GM12874 (cell line): ENCODE measurements around the gene GCNT2.

Source experiments
- CTCF ChIP-seq: IDR thresholded peaks from 2 replicates; pipeline ENCODE4 v1.5.1; 2011; ENCODE audit warnings: low read depth, mild to moderate bottlenecking, control low read depth, low read length, moderate library complexity; ENCODE audit not compliant: insufficient read depth

GCNT2 gene

DNA sequence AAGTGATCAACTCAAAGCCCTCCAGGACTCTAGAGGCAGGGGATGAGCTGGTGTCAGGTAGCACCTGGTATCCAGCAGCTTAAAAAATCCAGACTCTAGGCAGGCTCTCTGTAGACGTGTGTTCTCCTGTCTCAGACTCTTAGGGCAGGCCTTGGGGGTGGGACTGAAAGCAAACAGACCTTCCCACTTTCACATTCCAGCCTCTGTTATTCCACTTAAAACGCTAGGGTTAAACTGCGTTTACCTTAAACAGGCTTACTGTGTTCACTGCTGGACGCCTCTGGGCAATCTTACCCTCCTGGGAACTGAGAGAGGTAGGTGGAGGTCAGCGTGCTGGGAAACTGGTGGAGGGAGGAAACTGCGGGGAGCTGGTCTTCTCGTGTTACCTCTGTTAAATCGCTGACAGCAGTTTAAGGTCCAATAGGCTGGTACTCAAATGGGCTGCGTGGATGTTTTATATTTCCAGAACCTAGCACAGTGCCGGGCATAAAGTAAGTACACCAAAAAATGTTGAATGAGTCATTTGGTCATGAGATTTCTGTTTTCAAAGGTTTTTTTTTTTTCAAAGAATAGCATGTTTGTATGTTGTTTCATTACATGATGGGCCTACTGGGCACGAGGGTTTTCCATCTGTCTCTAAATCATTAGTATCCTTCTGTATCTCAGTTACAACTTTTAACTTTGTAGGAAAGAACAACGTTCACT is at the start of gene GCNT2:
TSS of gene GCNT2 (plus strand) at position 248 of the 705 bp plus-strand sequence. CDS start 7,561 bp downstream, outside the sequence.
- no peak for TF ChIP-seq CTCF

DNA sequence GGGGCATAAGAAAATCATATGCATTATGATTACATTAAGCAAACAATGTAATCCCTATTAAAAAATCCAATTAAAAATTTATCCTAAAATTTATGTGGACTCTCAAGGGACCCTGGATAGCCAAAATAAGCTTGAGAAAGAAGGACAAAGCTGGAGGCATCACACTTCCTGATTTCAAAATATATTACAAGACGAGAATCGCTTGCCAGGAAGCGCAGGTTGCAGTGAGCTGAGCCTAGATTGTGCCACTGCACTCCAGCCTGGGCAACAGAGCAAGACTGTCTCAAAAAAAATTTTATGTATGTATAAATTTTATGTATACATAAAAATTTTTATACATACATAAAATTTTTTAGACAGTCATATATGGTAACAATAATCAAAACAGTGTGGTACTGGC is 48.5 kb upstream of the GCNT2 start:
- TF ChIP-seq CTCF: no peak

- peak; percentile 49; the same call in 1 of the 2 replicates for TF ChIP-seq CTCF
These were observed 42.7 kb upstream of the GCNT2 start for GRCh38 chr6:10478187-10479040.

DNA sequence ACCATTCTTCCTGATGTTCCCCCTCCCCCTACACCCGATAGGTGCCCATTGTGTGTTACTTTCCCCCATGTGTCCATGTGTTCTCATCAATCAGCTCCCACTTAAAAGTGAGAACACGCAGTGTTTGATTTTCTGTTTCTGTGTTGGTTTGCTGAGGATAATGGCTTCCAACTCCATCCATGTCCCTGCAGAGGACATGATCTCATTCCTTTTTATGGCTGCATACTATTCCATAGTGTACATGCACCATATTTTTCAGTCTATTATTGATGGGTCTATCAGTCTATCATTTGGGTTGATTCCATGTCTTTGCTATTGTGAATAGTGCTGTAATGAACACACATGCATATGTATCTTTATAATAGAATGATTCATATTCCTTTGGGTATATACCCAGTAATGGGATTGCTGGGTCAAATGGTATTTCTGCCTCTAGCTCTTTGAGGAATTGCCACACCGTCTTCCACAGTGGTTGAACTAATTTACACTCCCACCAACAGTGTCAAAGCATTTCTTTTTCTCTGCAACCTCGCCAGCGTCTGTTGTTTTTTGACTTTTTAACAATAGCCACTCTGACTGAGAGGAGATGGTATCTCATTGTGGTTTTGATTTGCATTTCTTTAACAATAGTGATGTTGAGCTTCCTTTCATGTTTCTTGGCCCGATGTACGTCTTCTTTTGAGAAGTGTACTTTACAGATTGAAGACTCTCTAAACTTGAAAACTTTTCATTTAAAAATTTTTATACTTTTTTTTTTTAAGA is 41.0 kb upstream of the GCNT2 start:
- no peak for TF ChIP-seq CTCF

DNA sequence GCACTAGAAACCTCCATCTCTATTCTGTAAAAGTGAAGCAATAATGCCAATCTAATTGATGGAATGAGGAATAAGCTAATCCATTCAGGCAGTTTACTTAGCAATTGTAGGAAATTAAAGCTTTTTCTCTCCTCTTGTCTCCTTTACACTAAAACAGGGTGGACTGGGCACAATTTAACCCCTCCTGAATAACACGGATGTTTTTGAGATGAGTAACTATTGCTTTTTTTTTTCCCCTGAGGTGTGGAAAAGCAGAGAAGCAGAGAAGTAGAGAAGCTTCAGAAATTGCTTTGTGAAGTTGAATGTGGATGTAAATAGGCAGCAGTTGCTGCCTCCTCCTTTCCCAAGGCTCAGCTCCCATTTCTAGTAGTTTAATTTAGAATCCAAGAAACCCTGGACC is 40.0 kb upstream of the GCNT2 start:
- no peak for TF ChIP-seq CTCF

DNA sequence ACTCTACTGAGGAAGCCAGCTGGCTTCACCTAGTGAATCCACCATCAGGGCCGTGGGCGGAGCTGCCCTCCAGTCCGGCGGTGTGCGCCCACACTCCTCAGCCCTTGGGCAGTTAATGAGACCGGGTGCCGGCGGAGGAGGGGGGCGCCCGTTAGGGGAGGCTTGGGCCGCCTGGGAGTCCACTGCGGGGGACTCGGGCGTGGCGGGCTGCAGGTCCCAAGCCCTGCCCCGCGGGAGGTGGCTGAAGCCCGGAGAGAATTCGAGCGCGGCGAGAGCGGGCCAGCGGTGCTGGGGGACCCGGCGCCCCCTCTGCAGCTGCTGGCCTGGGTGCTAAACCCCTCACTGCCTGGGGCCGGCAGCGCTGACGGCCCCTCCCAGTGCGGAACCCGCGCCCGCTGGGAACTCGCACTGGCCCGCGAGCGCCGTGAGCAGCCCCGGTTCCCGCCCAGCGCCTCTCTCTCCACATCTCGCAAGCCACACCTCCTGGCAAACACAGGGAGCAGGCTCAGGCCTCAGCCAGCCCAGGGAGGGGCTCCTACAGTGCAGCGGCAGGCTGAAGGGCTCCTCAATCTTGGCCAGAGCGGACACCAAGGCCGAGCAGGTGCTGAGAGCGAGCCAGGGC is 38.4 kb upstream of the GCNT2 start:
- no peak for TF ChIP-seq CTCF
